IPS-20b (cell line): Measurements from ENCODE around the gene NUP210.
A peak's percentile ranks its signal among the peaks of the same experiment; 100 is the strongest.

ENCODE experiments used
- H3K27ac ChIP-seq: one replicate; pipeline ENCODE4 v1.5.1; 2013; ENCODE audit warnings: low read length
- H3K27me3 ChIP-seq: 2 replicates; pipeline ENCODE4 v1.6.1; 2013; ENCODE audit warnings: mild to moderate bottlenecking, low read length, inconsistent platforms; ENCODE audit not compliant: insufficient read depth
- H3K36me3 ChIP-seq: 2 replicates; pipeline ENCODE4 v1.6.1; 2013; ENCODE audit warnings: low read depth, mild to moderate bottlenecking, inconsistent platforms, low read length, moderate library complexity; ENCODE audit not compliant: insufficient read depth
- H3K4me1 ChIP-seq: 2 replicates; pipeline ENCODE4 v1.6.1; 2013; ENCODE audit warnings: mild to moderate bottlenecking, control low read depth, inconsistent platforms, low read length, moderate library complexity; ENCODE audit not compliant: insufficient read depth
- H3K4me3 ChIP-seq: 2 replicates; pipeline ENCODE4 v1.5.1; 2013; ENCODE audit warnings: mild to moderate bottlenecking, low read length, inconsistent platforms
- H3K9ac ChIP-seq: 2 replicates; pipeline ENCODE4 v1.6.1; 2013; ENCODE audit warnings: low read depth, mild to moderate bottlenecking, inconsistent platforms, low read length, moderate library complexity
- H3K9me3 ChIP-seq: 2 replicates; pipeline ENCODE4 v1.6.1; 2013; ENCODE audit warnings: mild to moderate bottlenecking, low read depth, low read length, inconsistent platforms; ENCODE audit not compliant: insufficient read depth

Gene NUP210

DNA sequence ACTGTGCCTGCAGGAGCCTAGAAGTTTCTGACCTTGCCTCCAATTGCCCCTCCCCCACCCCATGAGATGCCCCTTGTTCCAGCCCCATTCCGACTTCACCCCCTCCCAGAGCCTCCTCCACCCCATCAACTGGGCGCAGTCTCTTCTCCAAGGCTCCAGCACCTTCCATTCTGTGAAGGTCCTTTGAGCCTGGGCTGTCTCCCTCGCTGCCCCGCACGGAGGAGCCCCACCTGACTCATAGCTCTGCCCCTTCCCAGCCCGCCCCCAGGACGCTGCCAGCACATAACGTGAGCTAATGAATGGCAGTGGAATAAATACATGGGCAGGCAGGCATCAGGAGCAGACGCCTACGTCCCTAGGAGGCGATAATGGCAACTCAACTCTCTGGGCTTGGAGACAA is 113.1 kb downstream of the NUP210 start:
- Histone ChIP-seq H3K36me3 (no peaks in the 10 kb centered on the region), H3K27me3 (no peaks in the 10 kb centered on the region), H3K27ac (no peak overlapping the region), H3K9me3 (no peaks in the 10 kb centered on the region), H3K4me3 (no peak overlapping the region), H3K9ac (no peak overlapping the region), H3K4me1 (peaks cover under 1% of the 10 kb centered on the region; the same call in 1 of the 2 replicates)

DNA sequence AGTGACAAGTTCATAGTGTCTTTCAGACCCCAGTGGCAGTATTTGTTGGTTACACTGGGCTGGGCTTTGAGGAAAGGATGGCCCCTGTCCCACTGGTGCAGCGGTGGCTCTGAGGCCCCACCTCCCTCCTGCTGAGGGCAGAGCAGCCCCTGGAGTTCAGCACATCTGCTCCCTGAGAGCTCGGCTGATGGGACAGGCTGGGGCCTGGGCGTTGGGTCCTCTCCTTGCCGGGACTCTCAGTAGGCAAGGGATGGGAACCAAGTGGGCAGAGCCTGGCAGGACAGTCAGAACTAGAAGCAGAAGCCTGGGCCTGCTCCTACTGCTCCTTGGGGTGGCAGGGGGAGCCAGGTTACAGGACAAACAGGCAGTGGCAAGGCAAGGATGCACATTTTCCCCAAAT is 114.5 kb downstream of the NUP210 start:
- Histone ChIP-seq H3K9me3 (no peaks in the 10 kb centered on the region), H3K27ac (no peak overlapping the region), H3K4me1 (peaks cover 10% of the 10 kb centered on the region; the same call in 1 of the 2 replicates), H3K9ac (no peak overlapping the region), H3K27me3 (no peaks in the 10 kb centered on the region), H3K36me3 (no peaks in the 10 kb centered on the region), H3K4me3 (no peak overlapping the region)

DNA sequence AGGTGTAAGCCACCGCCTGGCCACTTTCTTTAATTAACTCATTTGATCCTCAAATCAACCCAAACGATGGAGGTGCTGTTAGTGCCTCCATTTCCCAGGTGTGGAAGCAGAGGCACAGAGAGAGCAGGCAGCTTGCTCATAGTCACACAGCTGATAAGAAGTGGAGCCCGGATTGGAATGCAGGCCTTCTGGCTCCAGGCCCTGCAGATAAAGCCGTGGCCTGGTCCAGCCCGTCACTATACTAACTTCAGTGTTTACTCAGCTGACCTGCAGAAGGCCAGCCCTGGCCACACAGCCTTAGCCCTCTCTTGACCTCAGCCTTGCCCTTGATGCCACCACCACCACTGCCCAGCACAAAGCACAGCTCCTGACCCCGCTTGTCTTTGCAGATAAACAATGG is 116.7 kb downstream of the NUP210 start:
- H3K9ac ChIP-seq = no peak overlapping the region
- H3K36me3 ChIP-seq = no peaks in the 10 kb centered on the region
- H3K4me3 ChIP-seq = no peak overlapping the region
- no peak overlapping the region for H3K27ac ChIP-seq
- H3K4me1 ChIP-seq = peaks cover 19% of the 10 kb centered on the region; the same call in 1 of the 2 replicates
- H3K9me3 ChIP-seq = no peaks in the 10 kb centered on the region
- H3K27me3 ChIP-seq = no peaks in the 10 kb centered on the region

DNA sequence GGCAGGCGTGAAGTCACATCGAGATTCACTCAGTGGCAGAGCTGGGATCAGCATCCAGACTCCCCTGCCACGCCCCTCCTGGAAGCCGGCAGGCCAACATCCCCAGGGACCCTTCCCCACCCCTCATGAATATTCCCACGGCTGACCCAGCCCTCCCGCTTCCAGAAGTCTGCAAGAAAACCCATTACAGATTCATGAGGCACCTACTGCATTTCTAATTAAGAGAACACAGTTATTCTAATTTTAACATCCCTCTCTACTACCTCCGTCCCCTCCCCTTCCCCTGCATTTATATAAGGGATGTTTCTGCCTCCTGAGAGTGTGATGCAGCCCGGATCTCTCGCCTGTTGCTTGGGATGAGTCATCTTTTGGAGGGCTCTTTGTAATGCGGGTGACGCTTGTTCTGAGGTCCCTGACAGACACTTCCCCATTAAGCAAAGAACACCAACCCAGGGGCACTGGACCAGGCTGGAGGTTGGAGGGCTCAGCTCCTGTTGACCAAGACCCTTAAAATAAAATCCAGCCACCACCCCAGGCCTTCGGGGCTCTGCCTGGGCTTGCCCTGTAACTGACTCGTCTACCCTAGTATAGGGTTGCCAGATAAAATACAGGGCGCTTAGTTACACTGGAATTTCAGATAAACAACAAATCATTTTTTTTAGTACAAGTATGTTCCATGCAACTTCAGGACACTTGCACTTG is 118.7 kb downstream of the NUP210 start:
- Histone ChIP-seq H3K4me3 (peak overlapping the region; percentile 11; the same call in 1 of the 2 replicates), H3K9me3 (no peaks in the 10 kb centered on the region), H3K36me3 (no peaks in the 10 kb centered on the region), H3K4me1 (peaks cover 24% of the 10 kb centered on the region; the same call in 1 of the 2 replicates), H3K27me3 (no peaks in the 10 kb centered on the region), H3K9ac (peak overlapping the region; percentile 50; the same call in 1 of the 2 replicates), H3K27ac (peak overlapping the region; percentile 59)

DNA sequence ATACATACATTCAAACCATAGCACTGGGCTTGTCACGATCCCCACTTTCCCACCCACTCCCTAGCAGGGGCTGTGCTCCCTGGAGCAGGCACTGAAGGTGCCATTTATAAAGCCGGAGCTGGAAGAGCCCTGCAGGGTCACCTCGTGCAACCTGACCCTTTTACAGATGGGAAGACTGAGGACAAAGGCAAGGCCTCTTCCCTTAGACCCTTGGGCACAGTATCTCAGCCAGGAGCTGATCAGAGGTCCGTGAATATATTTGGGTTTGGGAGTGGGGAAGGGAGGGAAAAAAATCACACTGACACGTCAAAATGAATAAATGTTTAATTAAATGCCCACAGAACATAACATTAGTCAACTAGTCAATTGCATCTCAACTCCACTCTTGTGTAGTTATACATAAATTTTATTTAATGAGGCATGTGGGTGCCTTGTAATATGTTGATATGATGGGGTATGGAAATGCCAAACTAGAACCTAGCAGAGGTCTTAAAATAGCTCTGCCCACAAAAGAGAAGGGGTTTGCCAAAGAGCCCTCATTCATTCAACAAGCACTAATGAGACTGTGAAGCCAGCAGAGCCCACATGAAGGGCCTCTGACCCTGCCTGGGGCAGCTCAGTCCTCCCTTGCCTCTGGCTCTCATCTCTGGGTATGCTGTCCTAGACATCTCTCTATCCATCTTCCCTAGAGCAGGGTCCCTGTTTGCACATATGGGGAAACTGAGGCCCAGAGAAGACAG is 119.4 kb downstream of the NUP210 start:
- Histone ChIP-seq H3K4me3 (peak overlapping the region; percentile 11; the same call in 1 of the 2 replicates), H3K4me1 (peaks cover 24% of the 10 kb centered on the region; the same call in 1 of the 2 replicates), H3K9ac (no peak overlapping the region)

DNA sequence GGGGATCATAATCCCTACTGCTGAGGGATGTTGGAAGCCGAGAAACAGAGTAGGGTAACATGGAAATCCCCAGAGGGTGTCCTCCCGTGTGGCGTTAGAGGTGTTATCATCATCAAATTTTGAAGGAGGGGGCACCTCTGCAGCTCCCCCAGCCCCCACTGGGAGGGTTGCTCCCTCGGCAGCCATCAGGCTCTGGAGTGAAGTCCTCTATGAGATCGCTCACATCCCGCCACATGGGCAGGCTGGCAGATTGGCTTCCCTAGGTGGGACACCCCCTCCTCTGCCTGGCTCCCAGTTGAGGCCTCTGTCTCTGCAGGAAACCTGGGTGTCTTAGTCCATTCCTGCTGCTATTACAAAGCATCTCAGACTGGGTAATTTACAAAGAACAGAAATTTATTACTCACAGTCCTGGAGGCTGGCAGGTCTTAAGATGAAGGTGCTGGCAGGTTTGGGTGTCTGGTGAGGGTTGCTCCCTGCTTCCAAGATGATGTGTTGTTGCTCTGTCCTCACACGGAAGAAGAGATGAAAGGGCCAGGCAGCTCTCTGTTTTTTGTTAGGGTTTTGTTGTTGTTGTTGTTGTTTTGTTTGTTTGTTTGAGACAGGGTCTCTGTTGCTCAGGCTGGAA is 120.5 kb downstream of the NUP210 start:
- H3K9ac ChIP-seq = no peak overlapping the region
- no peaks in the 10 kb centered on the region for H3K27me3 ChIP-seq
- H3K9me3 ChIP-seq = no peaks in the 10 kb centered on the region
- peaks cover 24% of the 10 kb centered on the region; the same call in 1 of the 2 replicates for H3K4me1 ChIP-seq
- no peaks in the 10 kb centered on the region for H3K36me3 ChIP-seq
- no peak overlapping the region for H3K4me3 ChIP-seq
- H3K27ac ChIP-seq = no peak overlapping the region

More for the DNA sequence above, 119.4 kb downstream of the NUP210 start:
- Histone ChIP-seq H3K27ac (no peak overlapping the region), H3K36me3 (no peaks in the 10 kb centered on the region), H3K9me3 (no peaks in the 10 kb centered on the region), H3K27me3 (no peaks in the 10 kb centered on the region)

DNA sequence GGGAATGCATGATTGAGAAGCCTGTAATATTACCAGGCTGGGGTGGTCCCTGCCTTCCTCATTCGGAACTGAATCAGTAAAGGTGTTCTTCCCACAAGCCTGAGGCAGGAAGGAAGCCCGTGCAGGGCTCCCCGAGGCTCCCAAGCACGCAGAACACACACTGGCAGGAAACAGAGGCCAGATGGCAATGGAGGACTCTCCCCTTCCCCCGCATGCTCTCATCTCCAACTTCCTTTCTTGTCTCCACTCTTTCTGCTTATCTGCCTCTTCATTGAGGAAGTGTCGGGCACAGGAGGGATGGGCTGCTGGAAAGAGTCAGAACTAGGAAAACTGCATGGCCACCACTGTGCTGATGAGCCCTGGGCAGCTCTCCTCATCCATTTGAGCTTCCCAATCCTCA is 123.5 kb downstream of the NUP210 start:
- Histone ChIP-seq H3K27ac (no peak overlapping the region), H3K27me3 (no peaks in the 10 kb centered on the region), H3K4me1 (peaks cover 20% of the 10 kb centered on the region; the same call in 1 of the 2 replicates), H3K9ac (no peak overlapping the region), H3K9me3 (no peaks in the 10 kb centered on the region), H3K4me3 (no peak overlapping the region), H3K36me3 (no peaks in the 10 kb centered on the region)

DNA sequence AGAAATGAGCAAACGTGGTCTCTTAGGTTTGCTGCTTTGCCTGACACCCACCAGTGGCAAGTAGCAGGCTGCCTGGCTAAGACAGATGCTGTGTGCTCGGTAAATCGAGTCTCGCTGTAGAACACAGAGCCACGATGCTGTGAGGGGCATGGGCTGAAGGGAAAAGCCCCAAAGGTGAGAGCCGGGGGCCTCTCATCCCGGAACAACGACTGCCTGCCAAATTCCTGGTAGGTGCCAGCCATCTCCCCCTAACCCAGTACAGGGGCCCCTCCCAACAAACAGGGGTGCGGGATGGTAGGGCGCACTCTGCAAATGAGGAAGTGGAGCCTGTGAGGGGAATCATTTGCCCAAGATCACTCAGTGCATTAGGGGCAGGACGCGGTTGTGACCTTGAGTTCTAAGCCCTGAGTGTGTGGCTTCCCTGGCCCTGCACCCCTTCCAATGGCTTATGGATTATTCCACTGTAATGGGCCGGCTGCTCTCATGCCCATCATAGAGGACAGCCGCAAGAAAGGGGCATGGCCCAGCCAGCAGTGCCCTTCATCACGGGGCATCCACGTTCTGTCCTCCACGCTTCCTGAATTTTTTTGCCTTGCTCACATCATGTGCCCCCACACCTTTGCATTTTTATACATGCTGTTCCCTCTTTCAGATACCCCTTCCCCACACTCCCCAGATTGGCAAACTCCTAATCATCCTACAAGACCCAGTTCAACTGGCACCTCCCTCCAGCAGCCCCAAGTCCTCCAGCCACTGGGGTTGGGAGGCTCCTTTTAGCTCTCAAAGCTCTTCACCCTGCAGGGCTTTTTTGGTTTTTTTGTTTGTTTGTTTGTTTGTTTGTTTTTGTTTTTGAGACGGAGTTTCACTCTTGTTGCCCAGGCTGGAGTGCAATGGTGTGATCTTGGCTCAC is 125.4 kb downstream of the NUP210 start:
- no peak overlapping the region for H3K9ac ChIP-seq
- H3K4me1 ChIP-seq = peaks cover 11% of the 10 kb centered on the region; the same call in 1 of the 2 replicates
- no peaks in the 10 kb centered on the region for H3K9me3 ChIP-seq
- H3K4me3 ChIP-seq = no peak overlapping the region
- no peak overlapping the region for H3K27ac ChIP-seq
- H3K36me3 ChIP-seq = no peaks in the 10 kb centered on the region
- no peaks in the 10 kb centered on the region for H3K27me3 ChIP-seq

DNA sequence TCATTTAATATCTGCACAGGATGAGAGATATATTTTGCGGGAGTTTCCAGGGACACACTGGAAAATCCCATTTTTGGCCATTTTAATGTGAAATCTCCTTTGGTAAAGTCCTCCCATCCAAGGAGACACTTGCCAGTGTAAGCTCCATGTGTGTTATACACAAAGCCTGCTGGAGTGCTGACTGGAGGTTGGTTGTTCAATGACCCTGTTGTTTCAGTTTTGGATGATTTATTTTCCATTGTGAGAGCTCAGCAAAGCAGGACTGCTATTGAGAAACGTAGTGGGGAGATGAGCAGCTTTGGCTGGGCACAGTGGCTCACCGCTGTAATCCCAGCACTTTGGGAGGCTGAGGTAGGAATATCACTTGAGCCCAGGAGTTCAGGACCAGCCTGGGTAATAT is 127.7 kb downstream of the NUP210 start:
- peaks cover 7% of the 10 kb centered on the region; the same call in 1 of the 2 replicates for H3K4me1 ChIP-seq
- no peaks in the 10 kb centered on the region for H3K36me3 ChIP-seq
- H3K27me3 ChIP-seq = no peaks in the 10 kb centered on the region
- H3K9me3 ChIP-seq = no peaks in the 10 kb centered on the region
- no peak overlapping the region for H3K27ac ChIP-seq
- no peak overlapping the region for H3K4me3 ChIP-seq
- H3K9ac ChIP-seq = no peak overlapping the region

DNA sequence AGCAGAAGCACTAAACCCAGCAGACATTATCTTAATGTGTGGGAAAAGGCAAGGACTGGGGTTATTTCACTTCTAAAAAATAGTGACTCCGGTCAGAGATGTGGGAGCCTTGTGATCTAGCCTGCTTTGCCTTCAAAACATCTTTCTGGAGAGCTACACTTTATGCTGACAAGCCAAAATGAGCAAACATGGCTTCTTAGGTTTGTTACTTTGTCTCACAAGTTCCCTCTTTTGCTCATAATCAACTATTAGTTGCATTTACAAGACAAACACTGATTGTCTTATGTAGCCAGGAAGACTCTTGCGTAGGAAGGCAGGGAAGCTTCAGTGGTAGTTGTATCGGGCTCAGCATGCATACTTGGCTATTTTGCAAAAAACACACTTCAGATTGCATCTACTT is 129.2 kb downstream of the NUP210 start:
- H3K4me3 ChIP-seq = no peak overlapping the region
- peaks cover 4% of the 10 kb centered on the region; the same call in 1 of the 2 replicates for H3K4me1 ChIP-seq
- H3K27ac ChIP-seq = no peak overlapping the region
- H3K27me3 ChIP-seq = no peaks in the 10 kb centered on the region
- no peaks in the 10 kb centered on the region for H3K9me3 ChIP-seq
- no peak overlapping the region for H3K9ac ChIP-seq
- H3K36me3 ChIP-seq = no peaks in the 10 kb centered on the region

DNA sequence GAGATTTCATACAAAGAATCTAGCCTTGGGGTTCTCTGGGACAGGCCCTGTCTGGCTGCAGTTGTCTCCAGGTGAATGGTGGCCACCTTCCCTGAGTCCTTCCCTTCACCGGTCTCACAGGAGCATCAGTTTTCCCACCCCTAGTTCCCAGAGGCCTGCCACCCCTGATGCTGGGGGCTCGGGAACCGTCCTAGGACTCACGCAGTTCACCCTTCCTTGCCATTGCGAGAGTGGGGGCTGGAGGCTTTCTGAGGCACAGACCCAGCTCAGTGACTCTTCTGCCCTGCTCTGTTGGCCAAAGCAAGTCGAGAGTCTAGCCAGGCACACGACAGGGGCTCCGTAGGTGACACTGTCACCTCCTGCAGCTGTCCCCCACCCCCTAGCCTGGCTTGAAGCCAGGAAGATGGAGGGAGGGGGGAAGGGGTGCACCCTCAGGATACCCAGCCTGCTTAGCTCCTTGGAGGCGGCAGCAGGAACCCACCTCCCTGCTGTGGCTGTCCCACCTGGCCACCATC is 130.3 kb downstream of the NUP210 start:
- no peaks in the 10 kb centered on the region for H3K9me3 ChIP-seq
- H3K27me3 ChIP-seq = no peaks in the 10 kb centered on the region
- H3K36me3 ChIP-seq = no peaks in the 10 kb centered on the region
- no peak overlapping the region for H3K27ac ChIP-seq
- H3K4me3 ChIP-seq = no peak overlapping the region
- H3K9ac ChIP-seq = no peak overlapping the region
- H3K4me1 ChIP-seq = peaks cover 4% of the 10 kb centered on the region; the same call in 1 of the 2 replicates
